PC-3 (cell line): ENCODE measurements around the gene KMT5C. TPM values are rescaled to one million over a fixed set of nuclear protein-coding genes. Genes with fewer than 3 reads are reported as not detected.

Experiments used
- ATAC-seq: fragments of 200-7000 bp; cut with Tn5 transposase; 2 replicates; pipeline ENCODE4 v1.9.1; 2020; ENCODE audit warnings: mild to moderate bottlenecking, moderate library complexity
- BruUV-seq: library from RNA; stranded (reverse); fragments of 400-500 nt; replicated peaks from 2 replicates; lab custom pipeline; 2021; lab: Mats Ljungman, UMichigan
- CTCF ChIA-PET: fragments of 300-600 bp; sonication (Branson Sonifier 250); formaldehyde crosslinking; loops from one replicate; lab custom pipeline; 2022; ENCODE audit warnings: antibody characterized with exemption; lab: Charles Lee
- POLR2A ChIA-PET: fragments of 300-600 bp; sonication (Branson Sonifier 250); formaldehyde crosslinking; loops from one replicate; lab custom pipeline; 2022; ENCODE audit warnings: antibody characterized with exemption; ENCODE audit not compliant: unreplicated experiment; lab: Charles Lee
- DNase-seq: peaks from one replicate; pipeline ENCODE4 v3.0.0-alpha.2; 2015
- H2AFZ ChIP-seq: fragments of 300-600 bp; sonication (generic); 2 replicates; pipeline ENCODE4 v1.6.0; 2016; ENCODE audit warnings: antibody characterized with exemption, low read length
- H3F3A ChIP-seq: fragments of 300-600 bp; sonication (generic); one replicate; pipeline ENCODE4 v1.6.0; 2017; ENCODE audit warnings: antibody characterized with exemption, low read length, control low read depth, mild to moderate bottlenecking; ENCODE audit not compliant: unreplicated experiment
- H3K27ac ChIP-seq: fragments of 300-600 bp; sonication (generic); 2 replicates; pipeline ENCODE4 v1.5.1; 2016; ENCODE audit warnings: mild to moderate bottlenecking, low read length
- H3K27me3 ChIP-seq: fragments of 300-600 bp; sonication (generic); 2 replicates; pipeline ENCODE4 v1.6.1; 2016; ENCODE audit warnings: low read length, mixed read lengths
- H3K36me3 ChIP-seq: fragments of 300-600 bp; sonication (generic); 2 replicates; pipeline ENCODE4 v1.6.1; 2016; ENCODE audit warnings: low read depth, mixed run types, low read length, mixed read lengths
- H3K4me1 ChIP-seq: fragments of 300-600 bp; sonication (generic); 2 replicates; pipeline ENCODE4 v1.5.1; 2016; ENCODE audit warnings: low read length; ENCODE audit not compliant: insufficient read depth
- H3K4me2 ChIP-seq: fragments of 300-600 bp; sonication (generic); 2 replicates; pipeline ENCODE4 v1.6.0; 2016; ENCODE audit warnings: low read length
- H3K4me3 ChIP-seq: fragments of 300-600 bp; sonication (generic); 2 replicates; pipeline ENCODE4 v1.5.1; 2016; ENCODE audit warnings: mild to moderate bottlenecking, low read length, mixed read lengths
- H3K79me2 ChIP-seq: fragments of 300-600 bp; sonication (generic); 2 replicates; pipeline ENCODE4 v1.6.1; 2017; ENCODE audit warnings: low read length, mixed read lengths
- H3K9ac ChIP-seq: fragments of 300-600 bp; sonication (generic); 2 replicates; pipeline ENCODE4 v1.6.0; 2016; ENCODE audit warnings: mild to moderate bottlenecking, low read length
- H3K9me2 ChIP-seq: fragments of 300-600 bp; sonication (generic); replicated peaks from 2 replicates; pipeline ENCODE4 v1.6.1; 2016; ENCODE audit warnings: mixed run types, low read length, mixed read lengths
- H3K9me3 ChIP-seq: fragments of 300-600 bp; sonication (generic); 2 replicates; pipeline ENCODE4 v1.6.1; 2016; ENCODE audit warnings: low read length, mixed read lengths
- H4K20me1 ChIP-seq: fragments of 300-600 bp; sonication (generic); 2 replicates; pipeline ENCODE4 v1.6.1; 2016; ENCODE audit warnings: low read length, mixed read lengths
- CTCF ChIP-seq: fragments of 300-600 bp; sonication (generic); conservative IDR thresholded peaks from 2 replicates; pipeline ENCODE4 v1.5.1; 2017; ENCODE audit warnings: antibody characterized with exemption, low read depth, mild to moderate bottlenecking, low read length
- EZH2 ChIP-seq: fragments of 300-600 bp; sonication (generic); IDR thresholded peaks from one replicate; pipeline ENCODE4 v1.6.1; 2017; ENCODE audit warnings: antibody characterized with exemption, mild to moderate bottlenecking, low read length; ENCODE audit not compliant: unreplicated experiment
- EZH2phosphoT487 ChIP-seq: fragments of 300-600 bp; sonication (generic); IDR thresholded peaks from 2 replicates; pipeline ENCODE4 v1.6.1; 2018; ENCODE audit warnings: mild to moderate bottlenecking, antibody characterized with exemption, low read length, borderline replicate concordance
- intact Hi-C: fragments of 100-400 bp; cut with micrococcal nuclease; formaldehyde crosslinking; loops from 2 replicates; pipeline ENCODE4 v1.9.0; 2023
- total RNA-seq: library from RNA; depleted of rRNA; stranded (reverse); fragments of >200 nt; gene quantifications from 2 replicates; pipeline ENCODE4 v1.2.3, GENCODE V29; 2014

Gene KMT5C
- total RNA-seq, 1 experiment from 2014 or later, result 21.9 TPM

GRCh38 chr19:55366790-55367189 lies 27.1 kb downstream of the KMT5C start:
- no peaks in the 10 kb centered on the region for H3K36me3 ChIP-seq
- CTCF ChIA-PET, result no interaction called here

GRCh38 chr19:55368106-55368505 lies 28.4 kb downstream of the KMT5C start:
- BruUV-seq, result no TSS peak
- H3K27ac ChIP-seq, result no peak overlapping the region
- peaks cover 5% of the 10 kb centered on the region for H3F3A ChIP-seq
- H3K9me3 ChIP-seq, result no peaks in the 10 kb centered on the region
- H2AFZ ChIP-seq, result no peak overlapping the region
- no peaks in the 10 kb centered on the region for H3K79me2 ChIP-seq
- ATAC-seq, result no peak
- POLR2A ChIA-PET, result no interaction called here
- no peak for DNase-seq
- TF ChIP-seq EZH2phosphoT487 (no peak), EZH2 (no peak), CTCF (no peak)
- H3K4me2 ChIP-seq, result no peak overlapping the region
- H3K9ac ChIP-seq, result no peak overlapping the region
- intact Hi-C loops, result no loop called here
- H3K4me3 ChIP-seq, result no peak overlapping the region
- no peaks in the 10 kb centered on the region for H4K20me1 ChIP-seq
- H3K4me1 ChIP-seq, result peaks cover 29% of the 10 kb centered on the region
- H3K27me3 ChIP-seq, result no peaks in the 10 kb centered on the region
- CTCF ChIA-PET, result no interaction called here
- H3K36me3 ChIP-seq, result no peaks in the 10 kb centered on the region
- no peaks in the 10 kb centered on the region for H3K9me2 ChIP-seq

More at GRCh38 chr19:55366790-55367189, 27.1 kb downstream of the KMT5C start:
- Histone ChIP-seq H3K9me2 (no peaks in the 10 kb centered on the region), H3K4me1 (peaks cover 19% of the 10 kb centered on the region), H2AFZ (no peak overlapping the region), H3K79me2 (no peaks in the 10 kb centered on the region), H3K27me3 (no peaks in the 10 kb centered on the region), H3K4me3 (no peak overlapping the region), H3K9me3 (no peaks in the 10 kb centered on the region), H3K4me2 (no peak overlapping the region), H3F3A (peaks cover 5% of the 10 kb centered on the region), H3K9ac (no peak overlapping the region), H4K20me1 (no peaks in the 10 kb centered on the region), H3K27ac (no peak overlapping the region)
- BruUV-seq, result no TSS peak
- TF ChIP-seq CTCF (no peak), EZH2phosphoT487 (no peak), EZH2 (no peak)
- POLR2A ChIA-PET, result no interaction called here
- intact Hi-C loops, result no loop called here
- ATAC-seq (no peak), DNase-seq (no peak)

GRCh38 chr19:55368701-55369563 lies 29.3 kb downstream of the KMT5C start:
- ChIA-PET CTCF (interaction anchor here (0.6 kb wide), 1 partner anchor 732 kb away, joined by 20 read pairs; no protein-coding TSS in a partner anchor), POLR2A (no interaction called here)
- no peaks in the 10 kb centered on the region for H3K9me2 ChIP-seq
- H3K27ac ChIP-seq, result no peak overlapping the region
- no peaks in the 10 kb centered on the region for H3K9me3 ChIP-seq
- ATAC-seq, result peak; percentile 30
- H3K4me2 ChIP-seq, result peak overlapping the region; percentile 78
- H3K9ac ChIP-seq, result no peak overlapping the region
- BruUV-seq, result no TSS peak
- H3K27me3 ChIP-seq, result no peaks in the 10 kb centered on the region
- no peaks in the 10 kb centered on the region for H3K36me3 ChIP-seq
- DNase-seq, result peak; percentile 67
- H2AFZ ChIP-seq, result peak overlapping the region; percentile 66; the same call in 1 of the 2 replicates
- H4K20me1 ChIP-seq, result no peaks in the 10 kb centered on the region
- intact Hi-C loops, result no loop called here
- H3K79me2 ChIP-seq, result no peaks in the 10 kb centered on the region
- peaks cover 5% of the 10 kb centered on the region for H3F3A ChIP-seq
- peak overlapping the region; percentile 61 for H3K4me3 ChIP-seq
- TF ChIP-seq EZH2phosphoT487 (no peak), EZH2 (no peak), CTCF (no peak)
- H3K4me1 ChIP-seq, result peaks cover 37% of the 10 kb centered on the region
